ENCODE measurements around the gene ZNF217.

DNA sequence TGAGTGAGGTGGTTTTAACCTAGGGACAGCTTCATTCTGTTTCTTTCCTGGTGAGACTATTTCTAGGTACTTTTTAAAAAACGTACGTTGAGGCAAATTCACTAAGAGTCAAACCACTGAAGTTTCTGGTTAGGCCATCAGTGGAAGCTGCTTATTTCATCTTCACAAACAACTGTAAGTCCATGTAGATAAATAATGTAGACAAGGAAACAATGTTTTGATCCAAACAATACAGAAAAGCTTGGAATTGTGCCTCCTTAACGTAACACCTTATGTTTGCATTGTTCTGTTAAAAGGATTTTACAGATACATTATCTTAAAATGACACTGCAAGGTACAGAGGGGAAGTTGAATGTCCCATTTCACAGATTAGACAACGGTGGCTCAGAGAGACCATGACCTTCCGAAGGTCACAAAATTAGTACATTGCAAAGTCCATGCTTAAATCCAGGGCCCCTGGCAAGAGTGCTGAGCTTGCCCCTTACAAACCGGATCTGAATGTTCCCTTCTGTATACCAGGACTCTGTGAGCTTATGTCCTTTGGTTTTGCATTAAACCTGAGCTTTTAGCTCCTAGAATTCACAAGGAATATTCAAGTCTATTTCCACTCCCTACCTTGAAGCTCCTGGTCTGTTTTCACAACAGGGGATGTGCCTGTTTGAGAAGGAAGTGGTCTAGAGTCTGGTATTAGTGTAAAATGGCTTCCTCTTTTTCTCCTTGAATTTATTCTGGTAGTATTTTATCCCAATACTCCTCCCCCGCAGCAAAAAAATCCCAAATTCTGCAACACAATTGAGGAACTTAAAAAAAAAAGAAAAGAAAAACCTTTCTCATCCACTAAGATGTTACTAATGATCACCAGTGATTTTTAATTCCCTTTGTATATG lies 28.9 kb upstream of the ZNF217 start:
- TF ChIP-seq CTCF (IDR thresholded peaks at IDR 0.05; ENCODE audit: low read length): no peak
- no peak for TF ChIP-seq EZH2 (IDR thresholded peaks at IDR 0.05; ENCODE audit: borderline replicate concordance, low read length)
